G401 (cell line): ENCODE measurements around the gene ACAP3. TPM values are rescaled to one million over a fixed set of nuclear protein-coding genes. Genes with fewer than 3 reads are reported as not detected.
A peak's percentile ranks its signal among the peaks of the same experiment; 100 is the strongest.

Source experiments
- DNase-seq: peaks from one replicate; pipeline ENCODE4 v3.0.0-alpha.2; 2015; ENCODE audit warnings: low spot score
- in situ Hi-C: cut with HindIII; loops from 2 replicates; pipeline ENCODE4 v1.10.0; 2016; ENCODE audit warnings: low sequenced_read_pairs, mixed read lengths
- total RNA-seq: library from RNA; depleted of rRNA; stranded (reverse); fragments of >200 nt; shearing (Covaris generic); gene quantifications from 2 replicates; pipeline ENCODE4 v1.2.3, GENCODE V29; 2014; rRNA removed

Gene ACAP3, protein sequence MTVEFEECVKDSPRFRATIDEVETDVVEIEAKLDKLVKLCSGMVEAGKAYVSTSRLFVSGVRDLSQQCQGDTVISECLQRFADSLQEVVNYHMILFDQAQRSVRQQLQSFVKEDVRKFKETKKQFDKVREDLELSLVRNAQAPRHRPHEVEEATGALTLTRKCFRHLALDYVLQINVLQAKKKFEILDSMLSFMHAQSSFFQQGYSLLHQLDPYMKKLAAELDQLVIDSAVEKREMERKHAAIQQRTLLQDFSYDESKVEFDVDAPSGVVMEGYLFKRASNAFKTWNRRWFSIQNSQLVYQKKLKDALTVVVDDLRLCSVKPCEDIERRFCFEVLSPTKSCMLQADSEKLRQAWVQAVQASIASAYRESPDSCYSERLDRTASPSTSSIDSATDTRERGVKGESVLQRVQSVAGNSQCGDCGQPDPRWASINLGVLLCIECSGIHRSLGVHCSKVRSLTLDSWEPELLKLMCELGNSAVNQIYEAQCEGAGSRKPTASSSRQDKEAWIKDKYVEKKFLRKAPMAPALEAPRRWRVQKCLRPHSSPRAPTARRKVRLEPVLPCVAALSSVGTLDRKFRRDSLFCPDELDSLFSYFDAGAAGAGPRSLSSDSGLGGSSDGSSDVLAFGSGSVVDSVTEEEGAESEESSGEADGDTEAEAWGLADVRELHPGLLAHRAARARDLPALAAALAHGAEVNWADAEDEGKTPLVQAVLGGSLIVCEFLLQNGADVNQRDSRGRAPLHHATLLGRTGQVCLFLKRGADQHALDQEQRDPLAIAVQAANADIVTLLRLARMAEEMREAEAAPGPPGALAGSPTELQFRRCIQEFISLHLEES
- 23.6 and 33.8 TPM in 2 replicates for total RNA-seq

DNA sequence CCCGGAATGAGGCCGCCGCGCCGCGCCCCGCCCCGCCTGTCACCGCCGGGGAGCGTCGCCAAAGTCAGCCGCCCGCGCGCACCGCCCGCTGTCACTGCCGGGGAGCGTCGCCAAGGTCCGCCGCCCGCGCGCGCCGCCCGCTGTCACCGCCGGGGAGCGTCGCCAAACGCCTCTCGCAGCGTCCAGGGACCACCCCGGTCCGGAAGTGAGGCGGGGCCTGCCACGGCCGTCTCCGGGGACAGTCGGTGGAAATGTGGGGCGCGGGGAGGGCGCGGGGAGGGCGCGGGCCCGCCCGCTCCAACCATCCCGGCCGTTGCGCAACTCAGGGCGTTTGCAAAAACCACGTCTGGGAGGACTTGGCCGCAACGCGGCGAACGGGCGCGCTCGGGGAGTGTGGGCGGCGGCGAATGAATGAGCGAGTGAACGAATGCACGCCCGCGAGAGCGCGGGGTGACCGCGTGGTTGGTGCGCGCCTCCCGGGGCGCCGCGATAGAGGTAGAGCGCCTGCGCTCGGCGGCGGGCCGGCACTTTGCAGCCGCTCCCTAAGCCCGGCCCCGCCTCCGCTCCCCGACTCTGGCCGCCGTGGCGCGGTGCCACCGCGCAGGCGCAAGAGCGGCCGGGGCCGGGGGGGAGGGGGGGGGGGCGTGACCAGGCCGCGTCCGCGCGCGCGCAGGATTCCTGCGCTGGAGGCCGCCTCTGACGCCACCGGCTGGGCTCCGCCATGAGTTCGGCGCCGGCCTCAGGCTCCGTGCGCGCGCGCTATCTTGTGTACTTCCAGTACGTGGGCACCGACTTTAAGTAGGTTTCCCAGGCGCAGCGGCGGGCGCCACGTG is at the start of gene ACAP3, which contains the start of gene PUSL1:
Gene ACAP3, minus strand, starts transcription at position 8 of the 833 bp plus-strand sequence. CDS start 115 bp downstream, outside the sequence.
Gene PUSL1, plus strand, starts transcription at position 675 of the 833 bp plus-strand sequence. Its CDS starts 47 bp downstream, at position 722.
- in situ Hi-C loops = no loop called here
- DNase-seq = peak; percentile 84

DNA sequence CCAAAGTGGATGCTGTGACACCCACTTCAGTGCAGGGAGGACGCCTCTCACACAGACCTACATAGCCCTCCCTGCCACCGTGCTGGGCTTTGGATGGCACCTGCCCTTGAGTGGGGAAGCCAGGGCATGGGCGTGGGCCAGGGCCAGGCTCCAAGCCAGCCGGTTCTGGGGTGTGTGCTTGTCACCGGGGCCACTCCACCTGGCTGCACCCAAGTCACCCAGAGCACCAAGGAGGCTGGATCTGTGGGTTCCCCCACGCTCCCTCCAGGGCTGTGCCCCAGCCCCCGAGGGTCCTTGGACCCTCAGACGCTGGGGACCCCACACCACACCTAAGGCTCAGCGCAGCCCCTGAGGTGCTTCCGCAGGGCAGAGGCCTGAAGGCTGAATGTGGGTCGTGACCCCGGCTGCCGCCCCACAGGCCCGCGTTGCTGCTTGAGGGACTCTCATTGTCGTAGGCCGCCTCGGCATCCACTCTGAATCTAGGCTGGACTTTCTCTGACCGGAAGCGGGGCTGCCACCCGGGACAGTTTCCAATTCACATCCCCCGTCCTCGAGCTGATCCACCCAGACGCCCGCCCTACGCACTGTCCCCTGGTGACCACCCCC is 49.2 kb upstream of the ACAP3 start:
- DNase-seq = no peak
- in situ Hi-C loops = no loop called here

DNA sequence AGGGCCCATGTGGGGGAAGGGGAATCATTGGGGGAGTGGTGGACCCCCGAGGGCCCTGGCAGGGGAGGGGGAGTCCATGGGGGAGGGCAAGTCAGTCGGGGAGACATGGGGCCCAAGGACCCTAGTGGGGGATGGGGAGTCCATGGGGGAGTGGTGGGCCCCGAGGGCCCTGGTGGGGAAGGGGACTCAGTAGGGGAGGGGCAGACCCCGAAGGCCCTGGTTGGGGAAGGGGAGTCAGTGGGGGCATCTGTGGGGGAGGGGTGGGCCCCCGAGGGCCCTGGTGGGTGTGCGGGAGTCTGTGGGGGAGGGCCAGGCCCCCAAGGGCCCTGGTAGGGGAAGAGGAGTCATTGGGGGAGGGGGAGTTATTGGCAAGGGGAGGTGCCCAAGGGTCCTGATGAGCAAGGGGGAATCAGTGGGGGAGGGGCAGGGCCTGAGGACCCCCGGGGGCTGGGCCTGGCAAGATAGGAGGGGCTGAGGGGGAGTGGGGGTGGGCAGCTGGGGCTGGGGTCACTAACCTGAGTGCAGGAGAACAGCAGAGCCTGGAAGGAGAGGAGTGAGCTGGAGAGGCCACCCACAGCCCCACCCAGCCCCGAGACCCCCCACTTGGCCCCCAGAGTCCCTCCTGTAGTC is 48.6 kb upstream of the ACAP3 start:
- in situ Hi-C loops = no loop called here
- DNase-seq = no peak

DNA sequence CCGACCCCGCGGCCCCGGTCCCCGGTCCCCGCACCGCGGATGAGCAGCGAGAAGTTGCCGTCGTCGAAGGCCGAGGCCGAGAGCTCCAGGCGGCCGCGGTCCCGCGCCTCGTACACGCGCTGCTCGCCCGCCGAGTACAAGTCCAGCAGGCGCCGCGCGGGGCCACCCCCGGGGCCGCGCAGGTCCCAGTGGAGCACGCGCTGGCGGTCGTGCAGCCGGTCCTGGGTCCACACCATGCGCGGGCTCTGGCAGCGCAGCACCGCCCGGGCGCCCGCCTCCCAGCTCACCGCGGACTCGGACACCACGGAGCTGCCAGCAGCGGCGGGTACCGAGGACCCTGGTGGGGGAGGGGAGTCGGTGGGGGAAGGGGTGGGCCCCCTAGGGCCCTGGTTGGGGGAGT is 47.7 kb upstream of the ACAP3 start:
- no peak for DNase-seq
- in situ Hi-C loops = no loop called here

DNA sequence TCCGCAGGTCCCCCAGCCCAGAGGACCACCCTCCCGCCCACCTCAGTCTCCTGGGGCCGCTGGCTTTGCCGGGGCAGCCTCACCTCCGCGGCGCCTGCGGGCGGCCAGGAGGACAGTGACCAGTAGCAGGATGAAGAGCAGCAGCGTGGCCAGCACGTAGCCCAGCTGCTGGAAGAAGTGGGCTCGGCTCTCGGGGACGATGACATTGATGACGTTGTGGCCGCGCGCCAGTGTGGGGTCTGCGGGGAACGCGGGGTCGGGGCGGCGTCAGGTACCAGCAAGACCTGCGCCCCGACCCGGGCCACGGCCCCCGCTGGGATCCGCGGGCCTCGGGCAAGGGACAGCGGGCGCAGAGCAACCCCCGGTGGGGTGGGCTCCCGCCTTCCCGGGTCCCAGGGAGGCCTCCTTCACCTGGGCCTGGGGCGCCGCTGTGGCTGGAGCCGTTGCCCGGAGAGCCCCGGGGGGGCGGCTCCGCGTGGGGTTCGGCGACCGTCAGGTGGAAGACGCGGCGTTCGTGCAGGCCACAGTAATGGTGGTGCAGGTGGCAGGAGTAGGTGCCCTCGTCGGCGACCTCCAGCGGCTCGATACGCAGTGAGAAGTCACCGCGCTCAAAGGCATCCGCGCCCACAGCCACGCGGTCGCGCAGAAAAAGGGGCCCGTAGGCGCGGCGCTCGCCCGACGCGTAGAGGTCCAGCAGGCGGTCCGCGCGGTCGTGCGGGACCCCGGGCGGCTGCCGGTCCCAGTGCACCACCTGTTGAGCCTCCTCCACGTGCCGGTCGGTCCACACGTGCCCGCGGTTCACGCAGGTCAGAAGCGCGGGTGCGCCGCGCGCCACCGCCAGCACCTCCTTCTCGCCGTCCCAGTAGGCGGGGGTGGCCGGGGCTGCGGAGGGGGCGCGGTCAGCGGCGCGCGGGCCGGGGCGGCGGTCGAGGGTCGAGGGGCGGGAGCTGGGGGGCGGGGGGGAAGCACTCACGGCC is 46.8 kb upstream of the ACAP3 start:
- no peak for DNase-seq
- in situ Hi-C loops = no loop called here

DNA sequence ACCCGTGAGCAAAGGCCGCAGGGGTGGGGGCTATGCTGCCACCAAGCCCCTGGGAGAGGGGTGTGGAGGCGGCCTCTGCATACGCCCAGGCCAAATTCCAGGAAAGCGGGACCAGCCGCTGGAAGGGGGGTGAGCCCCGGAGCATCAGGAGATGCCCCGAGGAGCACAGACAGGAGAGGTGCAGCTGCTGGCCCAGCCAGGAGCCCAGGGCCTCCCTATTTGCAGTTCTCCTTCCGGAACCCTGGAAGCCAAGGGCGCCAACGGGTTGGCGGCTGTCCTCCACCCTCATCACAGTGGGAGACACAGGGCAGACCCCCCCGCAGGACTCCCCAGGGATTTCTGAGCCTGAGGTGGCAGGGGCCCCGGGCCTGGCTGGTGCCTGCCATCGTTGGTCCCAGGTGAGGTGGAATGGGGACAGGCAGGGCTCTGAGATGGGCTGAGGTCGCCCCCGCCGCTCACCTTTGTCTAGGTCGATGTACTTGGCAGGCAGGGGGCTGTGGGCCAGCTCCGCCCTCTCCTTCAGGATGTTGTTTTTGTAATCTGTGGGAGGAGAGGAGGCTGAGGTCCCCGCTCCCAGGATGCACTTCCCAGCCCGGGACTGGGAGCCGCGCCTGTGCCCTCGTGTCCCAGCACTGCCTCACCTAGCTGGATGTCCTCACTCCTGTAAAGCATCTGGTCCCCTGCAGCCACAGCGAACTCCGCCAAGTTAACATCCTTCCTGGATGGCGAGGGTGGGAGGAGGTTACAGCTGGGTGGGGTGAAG is 45.8 kb upstream of the ACAP3 start:
- DNase-seq = no peak

DNA sequence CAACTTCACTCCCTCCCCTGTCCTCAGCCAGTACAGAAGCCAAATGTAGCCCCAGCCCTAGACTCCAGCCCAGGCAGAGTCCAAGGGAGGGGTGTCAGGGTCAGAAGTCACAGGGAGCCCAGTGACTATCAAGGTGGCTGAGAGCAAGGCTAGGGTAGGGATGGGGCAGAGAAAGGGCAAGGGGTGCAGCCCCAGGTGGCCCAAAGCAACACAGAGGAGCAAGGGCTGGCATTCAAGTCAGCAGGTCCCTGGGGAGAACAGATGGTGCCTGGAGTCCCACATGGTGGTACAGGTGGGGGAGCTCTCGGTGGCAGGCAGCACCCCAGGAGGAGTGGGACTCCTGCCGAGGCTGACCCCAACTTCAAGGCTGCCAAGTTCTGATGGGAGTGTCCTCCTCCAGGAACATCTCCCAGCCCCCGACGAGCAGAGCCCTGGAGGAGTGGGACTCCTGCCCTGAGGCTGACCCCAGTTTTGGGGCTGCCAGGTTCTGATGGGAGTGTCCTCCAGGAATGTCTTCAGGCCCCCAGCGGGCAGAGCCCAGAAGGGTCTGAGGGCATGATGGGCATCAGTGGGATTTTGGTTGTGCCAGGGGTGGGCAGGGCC is 45.2 kb upstream of the ACAP3 start:
- in situ Hi-C loops = no loop called here
- DNase-seq = no peak

More for the DNA sequence above, 45.8 kb upstream of the ACAP3 start:
- in situ Hi-C loops = no loop called here

DNA sequence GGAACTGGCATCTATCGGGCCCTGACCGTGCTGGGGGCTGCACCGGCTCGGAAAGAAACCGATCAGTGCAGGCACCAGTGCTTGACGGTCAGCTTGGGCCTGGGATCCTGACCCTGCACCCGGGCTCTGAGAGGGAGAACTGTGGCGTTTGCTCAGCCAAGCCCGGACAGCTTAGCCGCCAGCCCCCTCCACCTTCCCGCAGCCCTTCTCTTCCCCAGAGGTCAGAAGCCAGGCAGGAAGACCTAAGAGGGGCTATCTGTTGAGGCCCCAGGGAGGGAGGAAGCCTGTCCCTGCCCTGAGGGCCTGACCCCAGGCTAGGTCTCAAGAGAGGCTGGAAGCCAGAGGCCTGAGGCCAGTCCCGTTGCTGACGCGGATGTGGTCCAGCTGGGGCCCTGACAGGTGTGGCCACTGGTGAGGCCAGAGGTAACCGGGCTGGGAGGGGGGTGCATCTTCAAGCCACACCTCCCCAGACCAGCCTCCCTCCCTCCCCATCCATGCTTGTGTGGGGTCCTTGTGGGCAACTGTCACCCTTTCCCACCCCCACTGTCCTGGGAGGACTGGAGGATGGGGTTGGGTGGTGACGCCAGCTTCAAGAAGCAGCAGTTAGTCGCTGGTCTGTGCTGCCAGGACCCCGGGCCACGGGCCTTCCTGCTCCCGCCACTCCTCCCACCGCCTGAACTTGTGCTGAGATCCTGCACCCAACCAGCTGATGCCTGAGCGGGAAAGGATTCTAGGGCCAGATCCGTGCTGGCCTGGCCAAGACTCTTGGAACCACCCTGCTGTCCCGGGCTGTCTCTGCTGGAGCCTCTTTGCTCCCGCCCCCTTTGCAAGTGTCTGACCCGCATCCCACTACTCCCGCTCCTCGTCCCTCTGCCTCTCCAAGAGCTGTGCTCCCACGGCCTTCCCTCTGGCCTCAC is 44.0 kb upstream of the ACAP3 start:
- peak; percentile 24 for DNase-seq
- in situ Hi-C loops = no loop called here

DNA sequence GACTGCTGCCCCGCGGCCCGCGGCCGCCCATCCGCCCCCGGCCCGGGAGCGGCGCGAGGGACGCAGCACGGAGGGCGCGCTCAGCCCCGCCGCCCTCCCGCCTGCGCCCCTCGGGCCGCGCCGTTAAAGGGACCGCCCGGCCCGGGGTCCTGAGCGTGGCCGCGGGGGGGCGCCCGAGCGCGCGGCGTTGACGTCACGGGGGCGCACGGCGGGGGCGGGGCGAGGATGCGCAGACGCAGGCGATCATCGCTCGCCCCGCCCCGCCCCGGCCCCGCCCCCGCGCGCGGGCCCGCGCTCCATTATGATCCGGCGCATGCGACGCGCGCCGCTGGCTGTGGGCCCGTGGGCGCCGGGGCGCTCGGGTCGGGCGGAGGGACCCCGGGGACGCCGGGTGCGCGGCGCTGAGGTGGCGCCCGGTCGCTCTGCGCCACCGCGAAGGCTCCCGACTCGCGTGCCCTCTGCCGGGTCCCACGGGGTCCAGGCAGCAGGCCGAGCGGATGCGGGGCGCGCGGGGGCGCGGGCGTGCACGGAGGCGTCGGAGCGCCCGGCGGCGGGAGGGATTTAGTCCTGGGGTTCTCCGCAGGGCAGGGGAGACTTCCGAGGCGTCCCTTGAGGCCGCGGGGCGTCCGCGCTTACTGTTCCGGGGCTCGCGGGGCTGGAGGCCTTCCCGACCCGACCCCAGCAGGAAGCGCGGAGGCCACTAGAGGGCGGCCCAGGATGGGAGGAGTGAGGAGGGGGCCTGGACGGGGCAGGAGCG is 41.7 kb upstream of the ACAP3 start, which contains the start of gene DVL1:
Gene DVL1, minus strand, starts transcription at position 163 of the 757 bp plus-strand sequence. CDS start 353 bp downstream, outside the sequence.
- peak; percentile 49 for DNase-seq
- in situ Hi-C loops = no loop called here

DNA sequence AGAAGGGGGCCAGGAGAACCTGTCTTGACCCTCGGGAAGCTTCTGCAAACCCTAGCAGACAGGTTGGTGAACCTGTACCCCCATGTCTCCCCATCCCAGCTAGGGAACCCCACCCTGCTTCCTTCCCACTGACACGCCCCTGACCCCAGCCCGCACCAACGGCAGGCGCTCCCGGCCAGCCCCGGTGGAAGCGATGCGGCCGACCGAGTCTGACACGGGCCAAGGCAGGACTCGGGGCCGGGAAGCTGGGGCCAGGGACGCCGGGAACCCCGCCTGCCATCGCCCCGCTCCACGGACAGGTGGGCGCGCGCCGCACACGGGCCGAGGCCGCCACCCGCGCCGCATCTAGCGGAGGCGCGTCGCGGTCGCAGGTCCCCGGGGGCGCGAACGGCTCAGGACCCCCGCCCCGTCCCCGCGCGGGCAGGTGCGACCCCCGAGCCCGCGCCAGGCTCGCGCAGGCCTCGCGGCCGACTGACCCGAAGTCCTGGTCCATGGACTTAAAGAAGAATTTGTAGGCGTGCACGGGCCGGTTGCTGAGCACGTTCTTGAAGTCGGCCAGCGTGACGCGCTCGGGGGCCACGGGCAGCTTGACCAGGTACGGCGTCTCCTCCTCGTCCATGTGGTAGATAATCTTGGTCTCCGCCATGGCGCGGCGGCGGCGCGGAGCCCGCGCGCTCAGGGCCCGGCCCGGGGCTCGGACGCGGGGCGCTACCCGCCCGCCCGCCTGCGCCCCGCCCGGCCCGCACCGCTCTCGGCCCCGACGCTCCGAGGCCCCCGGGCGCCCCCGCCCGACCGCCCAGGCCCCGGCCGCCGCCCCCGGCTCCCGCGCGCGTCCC is 40.9 kb upstream of the ACAP3 start:
- in situ Hi-C loops = no loop called here
- no peak for DNase-seq

DNA sequence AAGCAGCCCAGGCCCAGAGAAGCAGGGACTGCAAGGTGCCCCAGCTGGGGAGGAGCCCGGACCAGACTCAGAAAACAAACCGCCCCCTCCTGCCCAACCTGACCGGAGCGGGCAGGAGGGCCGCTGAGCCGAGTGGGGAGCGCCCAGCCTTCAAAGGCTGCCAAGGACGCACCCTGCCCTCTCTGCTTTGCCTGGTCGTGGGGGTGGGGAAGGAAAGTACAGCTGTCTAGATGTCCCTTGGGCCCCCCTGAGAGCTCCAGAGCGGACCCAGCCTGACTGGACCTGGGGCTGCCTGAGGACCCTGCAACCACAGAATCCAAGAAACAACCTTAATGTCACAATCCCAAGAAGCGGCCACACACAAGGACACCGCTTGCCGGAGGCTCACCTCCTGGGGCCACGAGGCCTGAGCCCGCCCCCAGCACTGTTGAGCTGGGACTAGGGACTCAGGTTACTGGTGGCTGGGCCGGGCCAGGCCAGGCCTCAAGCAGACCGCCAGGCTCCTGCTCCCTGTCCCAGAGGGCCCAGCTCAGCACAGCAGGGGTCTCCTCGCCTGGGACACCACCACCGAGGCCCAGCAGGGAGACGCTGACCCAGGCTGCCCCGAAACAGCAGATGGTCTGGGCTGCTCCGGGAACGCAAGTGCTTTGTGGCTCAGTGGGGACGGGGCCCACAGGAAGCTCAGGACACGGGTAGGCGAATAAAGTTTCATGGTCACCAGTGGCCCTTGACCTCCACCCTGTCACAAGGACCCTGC is 40.1 kb upstream of the ACAP3 start:
- no peak for DNase-seq
- in situ Hi-C loops = no loop called here

DNA sequence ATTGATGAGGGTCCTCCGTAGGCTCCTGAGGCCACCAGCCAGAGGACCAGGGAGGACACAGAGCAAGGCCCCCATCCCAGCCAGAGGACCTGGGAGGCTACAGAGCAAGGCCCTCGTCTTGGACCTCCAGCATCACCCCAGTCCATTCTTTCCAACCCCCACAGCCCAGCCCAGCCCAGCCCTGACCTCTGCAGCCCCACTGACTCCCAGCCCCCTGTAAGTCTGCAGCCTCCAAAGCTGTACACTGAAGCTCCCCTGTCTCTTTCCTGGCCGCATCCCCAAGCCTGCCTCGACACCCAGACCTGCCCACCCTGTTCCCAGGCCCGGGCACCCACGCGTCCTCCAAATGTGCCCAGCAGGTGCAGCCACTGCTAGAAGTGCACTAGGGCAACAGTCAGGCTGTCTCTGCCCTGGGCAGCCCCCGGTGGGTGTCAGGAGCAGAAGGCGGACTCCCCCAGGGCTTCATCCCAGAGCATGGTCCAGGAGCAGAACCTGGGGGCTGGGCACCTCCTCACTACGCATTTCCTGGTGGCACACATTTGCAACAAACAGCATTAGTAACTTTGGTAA is 39.4 kb upstream of the ACAP3 start:
- in situ Hi-C loops = no loop called here
- DNase-seq = no peak

DNA sequence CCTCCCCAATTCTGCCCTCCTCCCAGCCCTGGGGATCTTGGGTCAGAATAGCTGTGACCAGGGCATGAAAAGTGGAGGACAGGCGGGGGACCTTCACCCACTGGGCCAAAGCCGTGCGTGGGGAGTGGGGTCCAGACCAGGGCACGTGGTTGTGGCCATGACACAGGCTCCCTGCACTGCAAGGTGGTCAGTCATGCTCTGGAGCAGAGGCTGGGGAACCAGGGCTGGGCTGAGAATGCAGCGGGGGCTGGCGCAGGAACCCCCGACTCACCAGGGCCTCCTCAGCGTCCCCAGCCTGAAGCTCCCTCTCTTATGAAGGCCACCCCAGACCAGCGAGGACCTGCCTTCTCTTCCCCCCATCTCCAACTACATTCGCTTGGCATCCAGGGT is 38.8 kb upstream of the ACAP3 start:
- DNase-seq = no peak
- in situ Hi-C loops = no loop called here
